HCT116 (cell line): Measurements from ENCODE around the gene SLCO2B1. TPM values are rescaled to one million over a fixed set of nuclear protein-coding genes. Genes with fewer than 3 reads are reported as not detected.

Experiments used
- ATAC-seq: fragments of 200-7000 bp; cut with Tn5 transposase; 2 replicates; pipeline ENCODE4 v1.9.1; 2020; ENCODE audit warnings: mild to moderate bottlenecking, moderate library complexity
- BruUV-seq: library from RNA; stranded (reverse); fragments of 400-500 nt; replicated peaks from 2 replicates; lab custom pipeline; 2021; lab: Mats Ljungman, UMichigan
- CTCF ChIA-PET: fragments of 300-600 bp; sonication (Branson Sonifier 250); formaldehyde crosslinking; loops from one replicate; lab custom pipeline; 2021; ENCODE audit warnings: antibody characterized with exemption; lab: Charles Lee
- POLR2A ChIA-PET: fragments of 300-600, 350-600 bp; sonication (Branson Sonifier 250); formaldehyde crosslinking; loops from one replicate; lab custom pipeline; 2021; ENCODE audit warnings: antibody characterized with exemption; lab: Charles Lee
- RAD21 ChIA-PET, 2 experiments: fragments of 300-600 bp; sonication (Branson Sonifier 250); formaldehyde crosslinking; loops; one replicate each; lab custom pipeline; 2023; ENCODE audit warnings: low total read pairs in 2 of 2; ENCODE audit not compliant: uncharacterized antibody in 2 of 2, unreplicated experiment in 2 of 2, low non-redundant PET in 1 of 2; lab: Charles Lee
- DNase-seq: peaks from one replicate; pipeline ENCODE4 v3.0.0-alpha.2; 2010; ENCODE audit warnings: low read depth, low spot score
- H2AFZ ChIP-seq: fragments of 200-600 bp; shearing (Covaris generic), sonication (generic); 2 replicates; pipeline ENCODE4 v1.6.1; 2017; ENCODE audit warnings: low read depth, mixed run types, mixed read lengths, antibody characterized with exemption, low read length; ENCODE audit not compliant: poor library complexity, severe bottlenecking
- H3K27ac ChIP-seq: 2 replicates; pipeline ENCODE4 v1.5.1; 2012; ENCODE audit warnings: low read depth, low read length
- H3K27me3 ChIP-seq: fragments of 200-600 bp; sonication (generic); 2 replicates; pipeline ENCODE4 v1.6.1; 2016; ENCODE audit warnings: mixed run types, low read length, mixed read lengths; ENCODE audit not compliant: insufficient read depth
- H3K36me3 ChIP-seq, 2 experiments: fragments of 200-500 bp in 1 of 2; fragments of 200-600 bp in 1 of 2; sonication (Bioruptor generic) in 1 of 2; sonication (generic) in 1 of 2; 2 replicates each; pipeline versions ENCODE4 v1.5.1 to v1.6.1; 2014 to 2016; ENCODE audit warnings: low read length in 2 of 2, inconsistent platforms in 1 of 2, mixed read lengths in 1 of 2, mixed run types in 1 of 2; ENCODE audit not compliant: insufficient read depth in 2 of 2, control insufficient read depth in 1 of 2
- H3K4me1 ChIP-seq, 2 experiments: fragments of 200-600 bp in 1 of 2; sonication (generic) in 1 of 2; 2 replicates each; pipeline versions ENCODE4 v1.5.1 to v1.6.1; 2012 to 2017; ENCODE audit warnings: low read length in 2 of 2, inconsistent platforms in 1 of 2, mild to moderate bottlenecking in 1 of 2, mixed read lengths in 1 of 2, mixed run types in 1 of 2, moderate library complexity in 1 of 2; ENCODE audit not compliant: insufficient read depth in 2 of 2, control insufficient read depth in 1 of 2
- H3K4me2 ChIP-seq: fragments of 200-600 bp; sonication (generic); 2 replicates; pipeline ENCODE4 v1.6.1; 2017; ENCODE audit warnings: mixed run types, low read length, mixed read lengths
- H3K4me3 ChIP-seq, 2 experiments: fragments of 200-600 bp in 1 of 2; sonication (generic) in 1 of 2; replicated peaks in 1 of 2; 2 replicates each; pipeline ENCODE4 v1.5.1; 2011 to 2016; ENCODE audit warnings: low read length in 2 of 2, control low read depth in 1 of 2, low read depth in 1 of 2, mild to moderate bottlenecking in 1 of 2, mixed read lengths in 1 of 2, mixed run types in 1 of 2
- H3K79me2 ChIP-seq: fragments of 200-600 bp; sonication (generic); 2 replicates; pipeline ENCODE4 v1.6.1; 2017; ENCODE audit warnings: mild to moderate bottlenecking, mixed run types, low read length, moderate library complexity, mixed read lengths; ENCODE audit not compliant: insufficient read depth
- H3K9ac ChIP-seq: fragments of 200-600 bp; sonication (generic); 2 replicates; pipeline ENCODE4 v1.6.1; 2016; ENCODE audit warnings: low read length, mixed read lengths
- H3K9me2 ChIP-seq: fragments of 200-600 bp; sonication (generic), shearing (Covaris generic); 2 replicates; pipeline ENCODE4 v1.6.1; 2017; ENCODE audit warnings: mixed run types, mild to moderate bottlenecking, moderate library complexity; ENCODE audit not compliant: insufficient read depth
- H3K9me3 ChIP-seq, 2 experiments: fragments of 200-500 bp in 1 of 2; fragments of 200-600 bp in 1 of 2; sonication (Bioruptor generic) in 1 of 2; sonication (generic) in 1 of 2; 2 replicates each; pipeline ENCODE4 v1.6.1; 2014 to 2017; ENCODE audit warnings: low read length in 2 of 2, mixed read lengths in 2 of 2, inconsistent platforms in 1 of 2, low read depth in 1 of 2, mild to moderate bottlenecking in 1 of 2, mixed run types in 1 of 2, moderate library complexity in 1 of 2; ENCODE audit not compliant: control insufficient read depth in 1 of 2, insufficient read depth in 1 of 2
- H4K20me1 ChIP-seq: fragments of 200-600 bp; sonication (generic), shearing (Covaris generic); 2 replicates; pipeline ENCODE4 v1.6.1; 2017; ENCODE audit warnings: mixed run types, mild to moderate bottlenecking, moderate library complexity; ENCODE audit not compliant: insufficient read depth
- EZH2 ChIP-seq: fragments of 200-600 bp; sonication (generic); IDR thresholded peaks from 2 replicates; pipeline ENCODE4 v1.6.1; 2017; ENCODE audit warnings: antibody characterized with exemption, mixed run types
- EZH2phosphoT487 ChIP-seq: fragments of 200-600 bp; IDR thresholded peaks from 2 replicates; pipeline ENCODE4 v1.6.1; 2018; ENCODE audit warnings: antibody characterized with exemption, borderline replicate concordance
- SRF ChIP-seq: IDR thresholded peaks from 2 replicates; pipeline ENCODE4 v1.6.1; 2012; ENCODE audit warnings: low read depth
- TCF7L2 ChIP-seq: IDR thresholded peaks from 2 replicates; pipeline ENCODE4 v1.7.0; 2011; ENCODE audit warnings: borderline replicate concordance, inconsistent platforms; ENCODE audit not compliant: insufficient read depth, insufficient read length; ENCODE audit errors: extremely low read depth
- ZBTB33 ChIP-seq: IDR thresholded peaks from 2 replicates; pipeline ENCODE4 v1.6.1; 2011; ENCODE audit warnings: mild to moderate bottlenecking, low read length, moderate library complexity; ENCODE audit not compliant: insufficient replicate concordance; ENCODE audit errors: extremely low read depth
- ZNF274 ChIP-seq: fragments of 200-500 bp; sonication (Bioruptor generic); IDR thresholded peaks from 2 replicates; pipeline ENCODE4 v1.6.1; 2014; ENCODE audit warnings: mild to moderate bottlenecking, low read depth, low read length, inconsistent platforms
- intact Hi-C: fragments of 100-400 bp; cut with micrococcal nuclease; formaldehyde crosslinking; loops from 2 replicates; pipeline ENCODE4 v1.10.0; 2022
- total RNA-seq: library from RNA; stranded (reverse); gene quantifications from one replicate; pipeline ENCODE4 v1.2.1, GENCODE V29; 2021; ENCODE audit not compliant: unreplicated experiment
- TF ChIP-seq, protein P1 (sequence below): IDR thresholded peaks from 2 replicates; pipeline ENCODE4 v1.6.1; 2012

The SLCO2B1 gene
- total RNA-seq, 1 experiment from 2014 or later = 0.81 TPM

DNA sequence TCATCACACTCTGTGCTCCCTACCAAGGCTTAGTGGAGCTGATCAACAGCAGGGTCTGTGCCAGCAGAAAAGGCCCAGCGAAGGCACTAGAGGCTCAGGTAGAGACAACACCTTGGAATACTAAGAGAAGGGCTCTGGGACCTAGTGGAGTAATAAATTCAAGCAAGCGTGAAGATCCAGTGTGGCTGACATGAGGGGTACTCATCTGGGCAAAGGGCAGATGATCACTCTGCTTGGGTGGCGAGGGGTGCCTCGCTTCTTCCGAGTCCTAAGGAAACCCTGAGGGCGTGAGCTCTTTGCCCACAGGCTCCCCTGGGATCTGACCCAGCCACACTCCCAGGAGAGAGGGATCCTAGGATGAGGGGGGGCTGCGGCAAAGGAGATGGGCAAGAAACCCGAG is 86.1 kb downstream of the SLCO2B1 start:
- ATAC-seq = no peak
- H3K9ac ChIP-seq = no peak overlapping the region
- TF ChIP-seq TCF7L2 = no peak
- TF ChIP-seq, protein P1, sequence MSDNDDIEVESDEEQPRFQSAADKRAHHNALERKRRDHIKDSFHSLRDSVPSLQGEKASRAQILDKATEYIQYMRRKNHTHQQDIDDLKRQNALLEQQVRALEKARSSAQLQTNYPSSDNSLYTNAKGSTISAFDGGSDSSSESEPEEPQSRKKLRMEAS = no peak
- TF ChIP-seq SRF = no peak
- TF ChIP-seq ZNF274 = no peak
- TF ChIP-seq EZH2phosphoT487 = no peak
- no peak for TF ChIP-seq EZH2
- TF ChIP-seq ZBTB33 = no peak
- TF ChIP-seq, all 23 proteins: peak for 0
- intact Hi-C loops = no loop called here
- H3K36me3 ChIP-seq = no peaks in the 10 kb centered on the region
- no peak overlapping the region for H3K4me3 ChIP-seq
- H4K20me1 ChIP-seq = no peaks in the 10 kb centered on the region
- no peak overlapping the region for H3K4me2 ChIP-seq
- no peak overlapping the region for H3K27ac ChIP-seq
- ChIA-PET POLR2A (no interaction called here), RAD21 (no interaction called here), CTCF (interaction anchor here (1.0 kb wide), 1 partner anchor 32 kb away, joined by 4 read pairs; no protein-coding TSS in a partner anchor)
- BruUV-seq = no TSS peak
- no peaks in the 10 kb centered on the region for H3K9me3 ChIP-seq
- H3K79me2 ChIP-seq = no peaks in the 10 kb centered on the region
- H3K9me2 ChIP-seq = no peaks in the 10 kb centered on the region
- H3K27me3 ChIP-seq = no peaks in the 10 kb centered on the region
- peaks cover 6 to 16% of the 10 kb centered on the region in 2 experiments; a peak in 3 of 4 replicates for H3K4me1 ChIP-seq
- no peak for DNase-seq
- no peak overlapping the region for H2AFZ ChIP-seq
